ENCODE data around the gene JTB.
A peak's percentile ranks its signal among the peaks of the same experiment; 100 is the strongest.
"Not testable (repeated sequence)": the region's sequence is repeated elsewhere in the genome, so short reads cannot be mapped to it uniquely, and the experiment has no call there.

Gene JTB

DNA sequence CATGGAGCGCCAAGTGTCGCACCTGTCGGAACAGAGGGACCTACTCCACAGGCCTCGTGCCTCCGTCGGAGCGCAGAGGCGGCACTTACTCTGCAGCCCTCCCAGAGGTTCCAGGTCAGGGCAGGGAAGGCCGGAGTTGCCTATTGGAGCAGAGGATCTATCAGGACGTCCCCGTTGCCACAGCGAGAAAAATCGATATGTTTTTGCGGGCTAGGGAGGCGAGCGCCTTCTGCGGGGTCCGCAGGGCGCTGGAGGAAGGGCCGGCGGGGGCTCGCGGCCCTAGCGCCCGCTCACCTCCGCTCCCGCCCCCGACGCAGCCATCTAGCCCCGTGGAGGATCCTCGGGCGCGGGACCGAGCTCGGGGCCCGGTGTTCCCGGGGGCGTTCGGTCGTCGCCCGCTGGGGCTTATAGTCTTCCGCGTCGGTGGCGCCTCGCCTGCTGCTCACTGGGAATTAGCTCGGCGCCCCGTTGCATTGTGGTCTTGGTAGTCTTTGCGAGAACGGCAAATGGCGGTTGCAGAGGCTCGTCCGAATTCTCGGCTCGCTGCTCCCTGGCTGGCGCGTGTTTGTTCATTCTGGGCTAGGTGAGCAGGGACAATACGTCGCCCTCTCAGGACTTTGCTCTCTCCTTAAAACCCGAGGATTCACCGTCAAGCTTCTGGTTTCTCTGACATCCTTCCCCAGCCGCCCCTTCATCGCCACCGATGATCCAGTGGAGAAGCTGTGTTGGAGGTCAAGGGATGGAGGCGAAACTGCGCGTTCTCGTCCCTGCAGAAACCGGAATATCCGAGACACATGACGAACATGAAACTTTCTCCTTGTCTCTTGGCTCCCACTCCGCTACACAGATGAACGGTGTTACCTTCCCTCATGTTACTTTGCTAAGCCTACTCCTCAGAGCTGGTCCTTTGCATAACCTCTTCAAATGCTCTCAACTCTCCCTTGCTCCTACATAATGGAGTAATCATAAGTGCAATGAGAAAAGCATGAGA, at the start of gene JTB:
JTB (minus strand) TSS at position 425 of the 991 bp plus-strand sequence; CDS start at position 3, 422 bp downstream.
- DNase-seq, result peak; percentile 83

- no peak for DNase-seq
Measured at GRCh38 chr1:154019940-154020339, 42.5 kb upstream of the JTB start.

DNA sequence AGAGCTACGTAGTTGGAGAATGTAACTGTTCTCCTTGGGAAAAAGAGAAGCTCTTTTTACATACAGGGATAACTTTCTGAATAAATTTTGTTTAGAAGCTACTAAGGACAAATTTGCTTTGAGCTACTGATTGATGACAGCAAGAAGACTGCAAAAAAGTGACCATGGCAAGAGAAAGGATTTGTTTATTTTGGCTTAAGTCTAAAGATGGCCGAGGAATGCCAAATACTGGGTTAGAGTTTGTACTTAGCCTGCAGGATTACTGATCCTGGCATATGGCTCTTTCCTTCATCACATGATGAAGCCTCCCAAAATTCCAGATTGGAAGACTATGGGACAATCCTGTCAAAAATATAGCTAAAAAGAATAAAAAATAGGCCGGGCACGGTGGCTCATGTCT, 41.8 kb upstream of the JTB start:
- no peak for DNase-seq

DNA sequence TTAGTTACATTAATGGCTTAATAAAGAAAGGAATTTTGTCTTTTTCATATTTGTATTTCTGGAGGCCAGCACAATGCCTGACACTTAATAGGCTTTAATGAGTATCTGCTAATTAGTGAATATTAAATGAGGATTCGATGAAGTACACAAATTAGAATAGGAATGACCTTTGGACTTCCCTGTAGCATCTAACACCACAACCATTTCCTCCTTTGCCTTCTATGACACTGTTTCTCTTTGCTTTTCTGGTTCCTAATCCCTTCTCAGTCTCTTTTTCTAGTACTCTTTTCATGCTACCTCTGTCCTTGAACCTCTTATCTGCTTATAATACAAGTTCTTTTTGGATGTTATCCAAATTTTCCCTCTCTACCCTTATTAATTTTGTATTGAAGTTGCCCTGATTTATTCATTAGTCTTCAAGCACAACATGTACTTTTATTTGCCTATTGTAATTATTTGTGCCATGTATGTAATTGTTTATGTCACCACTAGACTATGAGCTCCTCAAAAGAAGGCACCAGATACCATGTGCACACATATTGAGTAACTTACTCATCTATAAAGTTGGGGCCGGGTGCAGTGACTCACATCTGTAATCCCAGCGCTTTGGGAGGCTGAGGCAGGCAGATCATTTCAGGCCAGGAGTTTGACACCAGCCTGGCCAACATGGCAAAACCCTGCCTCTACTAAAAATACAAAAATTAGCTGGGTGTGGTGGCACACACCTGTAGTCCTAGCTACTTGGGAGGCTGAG, 36.9 kb upstream of the JTB start:
- DNase-seq, result peak; percentile 53

- DNase-seq, result not testable (repeated sequence)
Measured at GRCh38 chr1:154012543-154012942, 35.1 kb upstream of the JTB start.

GRCh38 chr1:154012129-154012528, 34.7 kb upstream of the JTB start:
- no peak for DNase-seq

- DNase-seq, result peak; percentile 50
Measured at GRCh38 chr1:154006136-154006535, 28.7 kb upstream of the JTB start.

- DNase-seq, result no peak
Measured at GRCh38 chr1:154000420-154000819, 22.9 kb upstream of the JTB start.

GRCh38 chr1:153996882-153997281, 19.4 kb upstream of the JTB start:
- not testable (repeated sequence) for DNase-seq

DNA sequence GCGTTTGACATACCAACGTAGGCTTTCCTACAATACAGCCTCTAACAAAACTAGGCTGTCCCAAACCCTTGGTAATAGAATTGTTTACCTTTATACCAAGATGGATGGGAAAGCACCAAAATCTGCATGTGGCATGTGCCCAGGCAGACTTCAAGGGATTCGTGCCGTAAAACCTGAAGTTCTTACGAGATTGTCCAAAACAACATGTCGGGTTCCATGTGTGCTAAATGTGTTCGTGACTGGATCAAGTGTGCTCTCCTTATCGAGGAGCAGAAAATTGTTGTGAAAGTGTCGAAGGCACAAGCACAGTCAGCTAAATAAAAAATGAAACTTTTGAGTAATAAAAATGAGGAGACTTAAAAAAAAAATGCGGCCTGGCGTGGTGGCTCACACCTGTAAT, 18.2 kb upstream of the JTB start:
- DNase-seq, result no peak

DNA sequence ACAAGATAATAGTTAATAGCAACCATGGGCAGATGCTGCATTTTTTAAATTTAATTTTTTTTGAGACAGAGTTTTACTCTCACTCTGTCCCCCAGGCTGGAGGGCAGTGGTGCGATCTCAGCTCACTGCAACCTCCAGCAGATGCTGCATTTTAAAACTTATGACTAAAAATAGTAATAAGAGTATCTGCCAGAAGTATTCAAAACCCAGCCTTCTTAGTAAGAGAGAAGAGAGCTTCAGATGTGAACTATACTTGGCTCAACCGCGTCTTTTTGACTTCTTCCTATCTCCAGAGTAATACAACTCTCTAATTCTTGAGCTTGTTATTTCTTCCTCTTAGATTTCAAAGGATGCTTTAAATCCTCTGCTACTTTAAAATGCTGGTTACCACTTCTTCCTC, 17.7 kb upstream of the JTB start:
- no peak for DNase-seq

DNA sequence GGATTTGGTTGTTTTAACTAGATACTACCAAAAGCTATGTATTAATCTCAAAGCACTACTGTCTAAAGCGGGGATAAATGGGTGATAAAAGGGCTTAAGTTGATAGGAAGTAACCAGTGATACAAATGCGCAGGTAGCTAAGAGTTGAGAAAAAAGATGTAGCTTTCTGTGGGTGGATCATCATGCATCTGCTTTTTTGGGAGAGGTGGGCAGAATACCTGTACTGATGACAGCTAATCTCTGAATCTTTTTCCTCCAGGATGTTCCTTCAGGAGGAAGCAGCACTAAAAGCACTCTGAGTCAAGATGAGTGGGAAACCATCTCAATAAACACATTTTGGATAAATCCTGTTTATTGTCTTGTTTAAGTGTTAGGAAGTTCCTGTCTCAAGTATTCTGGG, 14.3 kb upstream of the JTB start:
- DNase-seq, result no peak

- DNase-seq, result no peak
Measured at GRCh38 chr1:153991151-153991630, 13.7 kb upstream of the JTB start.

- DNase-seq, result peak; percentile 99
Measured at GRCh38 chr1:153990468-153991150, 13.1 kb upstream of the JTB start, which contains the start of gene RPS27. Gene RPS27, plus strand, starts transcription at chr1:153990762. Its CDS starts 35 bp downstream, at chr1:153990797.

DNA sequence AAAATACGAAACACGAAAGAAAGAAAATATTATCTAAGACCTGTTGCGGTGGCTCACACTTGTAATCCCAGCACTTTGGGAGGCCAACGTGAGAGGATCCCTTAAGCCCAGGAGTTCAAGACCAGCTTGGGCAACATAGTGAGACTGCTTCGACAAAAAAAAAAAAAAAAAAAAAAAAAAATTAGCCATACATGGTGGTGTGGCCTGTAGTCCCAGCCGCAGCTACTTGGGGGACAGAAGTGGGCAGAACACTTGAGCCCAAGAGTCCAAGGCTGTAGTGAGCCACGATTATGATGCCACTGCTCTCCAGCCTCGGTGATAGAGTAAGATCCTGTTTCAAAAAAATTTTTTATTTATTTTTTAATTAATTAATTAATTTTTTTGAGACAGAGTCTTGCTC, 10.1 kb upstream of the JTB start:
- DNase-seq, result no peak

DNA sequence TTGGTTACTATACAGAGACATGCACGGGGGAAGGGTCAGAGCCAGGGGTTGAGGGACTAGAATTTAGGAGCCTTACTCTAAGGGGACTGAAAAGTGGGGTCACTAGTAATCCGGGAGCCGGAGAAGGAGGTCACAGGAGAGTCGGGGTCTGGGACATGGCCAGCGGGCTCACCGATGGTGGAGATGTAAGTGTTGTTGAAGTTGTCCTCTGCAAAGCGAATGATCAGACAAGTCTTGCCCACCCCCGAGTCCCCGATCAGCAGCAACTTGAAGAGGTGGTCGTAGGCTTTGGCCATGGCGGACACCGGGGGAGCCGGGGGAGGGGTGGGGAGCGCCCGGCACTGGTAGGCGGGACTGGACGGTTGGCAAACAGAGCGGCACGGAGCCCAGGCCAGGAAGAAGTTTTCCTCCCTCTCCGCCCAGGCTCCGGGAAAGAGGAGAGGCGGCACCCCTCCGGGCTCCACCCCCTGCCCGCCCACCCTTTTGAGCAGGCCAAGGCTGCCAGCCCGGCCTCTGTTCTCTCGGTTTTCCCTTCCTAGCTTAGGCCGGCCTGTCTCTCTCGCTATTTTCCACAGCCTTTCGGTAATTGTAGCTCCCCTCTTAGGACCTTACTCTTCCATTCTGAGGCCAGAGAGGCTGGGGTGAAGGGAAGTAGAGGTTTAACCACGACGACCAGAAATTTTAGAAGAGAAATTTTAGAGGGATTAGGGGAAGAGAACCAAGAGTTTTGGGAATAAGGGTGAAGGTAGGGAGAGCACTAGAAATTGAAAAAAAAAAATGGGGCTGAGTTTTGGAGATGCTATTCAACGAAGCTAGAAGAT, 8.7 kb upstream of the JTB start, which contains the start of gene RAB13:
RAB13 (minus strand) TSS at position 399 of the 821 bp plus-strand sequence; CDS start at position 296, 103 bp downstream.
- DNase-seq, result peak; percentile 89

GRCh38 chr1:153985341-153985912, 8.0 kb upstream of the JTB start:
- peak; percentile 91 for DNase-seq

DNA sequence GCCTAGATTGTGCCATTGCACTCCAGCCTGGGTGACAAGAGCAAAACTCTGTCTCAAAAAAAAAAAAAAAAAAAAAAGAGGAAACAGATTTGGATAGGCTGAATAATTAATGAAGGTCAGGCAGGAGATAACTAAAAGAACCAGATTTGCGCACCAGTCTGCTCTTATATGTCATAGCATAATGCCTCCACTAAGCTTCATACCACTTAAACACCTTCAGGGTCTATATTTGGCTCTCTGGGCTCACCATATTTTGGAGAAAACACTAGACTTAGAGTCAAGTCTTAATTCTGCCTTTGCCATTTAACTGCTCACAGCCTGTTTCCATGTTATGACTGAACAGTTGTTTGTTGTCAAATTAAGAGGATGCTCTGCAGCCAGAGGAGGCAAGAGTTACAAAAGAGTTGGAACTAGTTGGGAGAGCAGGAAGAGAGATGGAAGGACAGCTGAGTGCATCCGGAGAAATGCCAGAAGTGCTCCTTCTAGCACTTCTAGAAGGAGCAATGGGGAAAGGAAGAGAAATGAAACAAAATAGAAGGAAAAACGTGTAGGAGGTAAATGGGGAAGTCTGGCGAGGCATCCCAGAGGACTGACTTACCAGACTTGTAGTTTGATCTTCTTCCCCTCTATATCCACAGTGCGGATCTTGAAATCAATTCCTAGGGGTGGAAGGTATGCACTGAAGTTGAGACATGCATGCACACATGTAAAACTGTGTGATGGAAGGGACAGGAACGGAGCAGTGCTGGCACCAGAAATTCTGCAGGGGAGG, 6.8 kb upstream of the JTB start:
- DNase-seq, result no peak

GRCh38 chr1:153981735-153982134, 4.3 kb upstream of the JTB start:
- DNase-seq, result not testable (repeated sequence)

GRCh38 chr1:153979091-153979490, 1.6 kb upstream of the JTB start:
- not testable (repeated sequence) for DNase-seq

Data from fibroblast of skin of right biceps (primary cell).